Activated CD4-positive, alpha-beta T cell treated with anti-CD3 and anti-CD28 coated beads, Interleukin-2, amount 10 ng/mL, durations not matched to agents 7 days and 5 days (primary cell): Measurements from ENCODE around the gene CMTR1. TPM values are rescaled to one million over a fixed set of nuclear protein-coding genes. Genes with fewer than 3 reads are reported as not detected.
A peak's percentile ranks its signal among the peaks of the same experiment; 100 is the strongest.

ENCODE experiments used
- CTCF ChIA-PET: fragments of 350-600 bp; sonication (Branson Sonifier 250); formaldehyde crosslinking; loops from one replicate; lab custom pipeline; 2021; ENCODE audit warnings: antibody characterized with exemption; lab: Charles Lee
- POLR2A ChIA-PET: fragments of 350-600 bp; sonication (Branson Sonifier 250); formaldehyde crosslinking; loops from one replicate; lab custom pipeline; 2021; ENCODE audit warnings: antibody characterized with exemption; lab: Charles Lee
- DNase-seq: peaks from one replicate; pipeline ENCODE4 v3.0.0-alpha.2; 2020
- H3K27ac Mint-ChIP-seq: one replicate; pipeline ENCODE4 v1.8.0; 2021; ENCODE audit warnings: mild to moderate bottlenecking, moderate library complexity, mixed read lengths
- H3K27me3 Mint-ChIP-seq: one replicate; pipeline ENCODE4 v1.8.0; 2021; ENCODE audit warnings: mixed read lengths
- H3K36me3 Mint-ChIP-seq: one replicate; pipeline ENCODE4 v1.8.0; 2021; ENCODE audit warnings: low read depth, mixed read lengths
- H3K4me1 Mint-ChIP-seq: one replicate; pipeline ENCODE4 v1.8.0; 2021; ENCODE audit warnings: mixed read lengths
- H3K4me3 Mint-ChIP-seq: one replicate; pipeline ENCODE4 v1.8.0; 2021; ENCODE audit warnings: mild to moderate bottlenecking, moderate library complexity, mixed read lengths
- H3K9me3 Mint-ChIP-seq: one replicate; pipeline ENCODE4 v1.8.0; 2021; ENCODE audit warnings: mixed read lengths
- total RNA-seq, 2 experiments: library from RNA; stranded (reverse); gene quantifications; one replicate each; pipeline ENCODE4 v1.2.3, GENCODE V29; 2021

CMTR1 gene
- total RNA-seq, 2 experiments from 2014 or later = 90.9 to 92.5 TPM

- CTCF ChIA-PET = no interaction called here
- Mint-ChIP-seq H3K4me1 (no peaks in the 10 kb centered on the region), H3K4me3 (no peak overlapping the region), H3K27me3 (peaks cover 28% of the 10 kb centered on the region), H3K27ac (no peak overlapping the region), H3K9me3 (no peaks in the 10 kb centered on the region), H3K36me3 (no peaks in the 10 kb centered on the region)
- POLR2A ChIA-PET = no interaction called here
- no peak for DNase-seq
Observed at GRCh38 chr6:37407948-37408347, 25.1 kb upstream of the CMTR1 start.

- Mint-ChIP-seq H3K36me3 (no peaks in the 10 kb centered on the region), H3K4me1 (no peaks in the 10 kb centered on the region), H3K4me3 (no peak overlapping the region), H3K27me3 (peaks cover 24% of the 10 kb centered on the region), H3K27ac (no peak overlapping the region), H3K9me3 (no peaks in the 10 kb centered on the region)
- POLR2A ChIA-PET = no interaction called here
- DNase-seq = no peak
- CTCF ChIA-PET = interaction anchor here (0.6 to 1.1 kb wide), 2 partner anchors 362 to 394 kb away, joined by 3 read pairs; no protein-coding TSS in a partner anchor
Observed at GRCh38 chr6:37409501-37409900, 23.5 kb upstream of the CMTR1 start.

- CTCF ChIA-PET = interaction anchor here (0.6 kb wide), 1 partner anchor 966 kb away, joined by 3 read pairs; no protein-coding TSS in a partner anchor
- H3K27me3 Mint-ChIP-seq = peaks cover 5% of the 10 kb centered on the region
- POLR2A ChIA-PET = no interaction called here
- DNase-seq = no peak
- no peak overlapping the region for H3K4me3 Mint-ChIP-seq
- no peaks in the 10 kb centered on the region for H3K36me3 Mint-ChIP-seq
- H3K4me1 Mint-ChIP-seq = no peaks in the 10 kb centered on the region
- H3K27ac Mint-ChIP-seq = no peak overlapping the region
- no peaks in the 10 kb centered on the region for H3K9me3 Mint-ChIP-seq
Observed at GRCh38 chr6:37417393-37417792, 15.6 kb upstream of the CMTR1 start.

- Mint-ChIP-seq H3K4me3 (no peak overlapping the region), H3K27ac (no peak overlapping the region)
- CTCF ChIA-PET = interaction anchor here (0.6 kb wide), 1 partner anchor 146 kb away, joined by 3 read pairs; no protein-coding TSS in a partner anchor
Observed at GRCh38 chr6:37418722-37419121, 14.3 kb upstream of the CMTR1 start.

DNA sequence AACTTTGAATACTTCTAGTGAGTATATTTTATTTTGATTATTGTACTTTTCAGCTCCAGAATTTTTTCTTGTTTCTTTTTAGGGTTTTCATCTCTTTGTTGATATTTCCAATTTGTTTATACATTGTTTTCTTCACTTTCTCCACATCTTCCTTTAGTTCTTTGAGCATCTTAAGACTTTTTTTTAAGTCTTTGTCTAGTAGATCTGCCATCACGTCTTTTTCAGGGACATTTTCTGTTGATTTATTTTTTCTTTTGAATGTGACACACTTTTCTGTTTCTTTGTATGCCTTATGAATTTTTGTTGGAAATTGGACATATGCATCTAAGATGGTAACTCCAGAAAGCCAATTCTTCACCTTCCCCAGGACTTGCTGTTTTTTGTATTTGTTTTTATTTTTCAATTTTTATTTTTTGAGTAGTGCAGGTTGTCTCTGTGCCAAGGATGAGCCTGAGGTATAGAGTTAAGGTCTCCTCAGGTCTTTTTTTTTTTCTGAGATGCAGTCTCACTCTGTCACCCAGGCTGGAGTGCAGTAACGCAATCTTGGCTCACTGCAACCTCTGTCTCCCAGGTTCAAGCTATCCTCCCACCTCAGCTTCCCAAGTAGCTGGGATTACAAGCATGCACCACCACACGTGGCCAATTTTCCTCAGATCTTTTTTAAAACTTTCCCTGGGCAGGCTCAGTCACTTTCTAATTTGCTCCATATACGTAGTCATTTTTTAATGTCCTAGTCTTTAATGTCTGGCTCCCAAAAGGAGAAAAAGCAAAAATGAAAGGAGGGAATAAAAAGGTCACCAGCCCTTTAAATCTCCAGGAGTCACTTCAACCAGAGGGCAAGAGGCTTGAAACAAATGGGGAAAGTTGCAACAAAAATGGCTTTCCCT is 6.7 kb upstream of the CMTR1 start:
- POLR2A ChIA-PET = no interaction called here
- peaks cover 33% of the 10 kb centered on the region for H3K27me3 Mint-ChIP-seq

More at GRCh38 chr6:37418722-37419121, 14.3 kb upstream of the CMTR1 start:
- Mint-ChIP-seq H3K9me3 (no peaks in the 10 kb centered on the region), H3K4me1 (no peaks in the 10 kb centered on the region), H3K27me3 (peaks cover 5% of the 10 kb centered on the region), H3K36me3 (no peaks in the 10 kb centered on the region)
- POLR2A ChIA-PET = no interaction called here
- no peak for DNase-seq

DNA sequence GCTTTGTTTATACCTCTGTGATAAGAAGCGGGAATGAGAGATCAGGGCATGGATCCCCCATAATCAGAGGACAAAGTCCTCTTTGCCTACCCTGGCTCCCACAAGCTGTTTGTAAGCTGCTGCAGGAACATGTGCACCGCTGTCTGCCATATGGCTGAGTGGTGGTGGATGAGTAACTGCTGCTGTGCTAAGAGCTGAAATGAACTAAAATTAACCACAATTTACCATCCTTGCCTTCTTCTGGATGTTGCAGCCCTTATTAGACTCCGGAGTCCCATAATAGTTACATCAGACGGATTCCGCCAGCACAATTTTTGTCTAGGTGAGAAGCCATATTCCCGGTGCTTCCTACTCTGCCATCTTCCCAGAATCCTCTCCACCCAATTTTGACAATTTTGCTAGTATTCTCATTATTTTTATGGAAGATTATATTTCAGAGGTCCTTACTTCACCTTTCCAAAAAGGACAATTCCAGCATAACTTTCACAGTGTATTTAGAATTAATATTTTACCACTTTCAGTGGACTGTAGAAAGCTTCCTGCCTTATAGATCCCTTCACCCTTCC is 6.0 kb upstream of the CMTR1 start:
- Mint-ChIP-seq H3K4me1 (peaks cover 4% of the 10 kb centered on the region), H3K4me3 (no peak overlapping the region), H3K36me3 (no peaks in the 10 kb centered on the region), H3K9me3 (peaks cover 2% of the 10 kb centered on the region), H3K27ac (no peak overlapping the region), H3K27me3 (peaks cover 33% of the 10 kb centered on the region)
- DNase-seq = no peak
- ChIA-PET CTCF (no interaction called here), POLR2A (no interaction called here)

More for the DNA sequence above, 6.7 kb upstream of the CMTR1 start:
- Mint-ChIP-seq H3K4me1 (peaks cover 3% of the 10 kb centered on the region), H3K27ac (no peak overlapping the region), H3K36me3 (no peaks in the 10 kb centered on the region), H3K9me3 (peaks cover 2% of the 10 kb centered on the region), H3K4me3 (no peak overlapping the region)
- no peak for DNase-seq
- CTCF ChIA-PET = no interaction called here

DNA sequence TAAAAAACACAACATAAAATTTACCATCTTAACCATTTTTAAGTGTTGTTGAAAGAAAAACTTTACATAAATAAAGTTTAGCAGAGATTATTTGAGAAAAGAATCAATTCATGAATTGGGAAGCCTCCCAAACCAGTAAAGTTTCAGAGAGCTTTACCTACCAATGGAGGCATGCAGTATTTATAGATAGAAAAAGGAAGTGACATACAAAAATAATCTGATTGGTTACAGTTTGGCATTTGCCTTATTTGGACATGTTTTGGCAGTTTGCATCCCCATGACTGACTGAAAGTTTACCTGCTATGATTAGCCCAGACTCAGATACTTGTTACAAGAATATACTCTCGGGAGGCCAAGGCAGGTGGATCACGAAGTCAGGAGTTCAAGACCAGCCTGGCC is 3.7 kb upstream of the CMTR1 start:
- no peaks in the 10 kb centered on the region for H3K36me3 Mint-ChIP-seq
- POLR2A ChIA-PET = no interaction called here
- DNase-seq = no peak
- peaks cover 2% of the 10 kb centered on the region for H3K9me3 Mint-ChIP-seq
- no peak overlapping the region for H3K4me3 Mint-ChIP-seq
- peaks cover 30% of the 10 kb centered on the region for H3K27me3 Mint-ChIP-seq
- CTCF ChIA-PET = no interaction called here
- H3K27ac Mint-ChIP-seq = no peak overlapping the region
- peaks cover 14% of the 10 kb centered on the region for H3K4me1 Mint-ChIP-seq

DNA sequence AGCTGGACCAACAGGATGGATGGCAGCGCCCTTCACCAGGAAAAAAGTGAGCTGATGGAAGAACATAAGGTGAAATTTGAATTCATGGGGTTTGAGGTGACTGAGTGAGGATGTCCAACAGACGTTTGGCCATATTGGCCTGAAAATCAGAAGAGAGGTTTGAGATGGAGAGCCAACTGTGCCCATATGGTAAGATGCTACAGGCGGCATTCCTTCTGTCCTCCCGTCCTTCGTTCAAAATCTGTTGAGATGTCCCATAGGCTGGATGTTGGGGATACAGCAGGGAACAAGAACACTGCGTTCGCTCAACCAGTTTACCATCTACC is 468 bp upstream of the CMTR1 start:
- peaks cover 14% of the 10 kb centered on the region for H3K27me3 Mint-ChIP-seq
- H3K4me3 Mint-ChIP-seq = peak overlapping the region; percentile 85
- DNase-seq = no peak
- peaks cover 41% of the 10 kb centered on the region for H3K4me1 Mint-ChIP-seq
- peaks cover 16% of the 10 kb centered on the region for H3K36me3 Mint-ChIP-seq
- H3K27ac Mint-ChIP-seq = peak overlapping the region; percentile 97
- ChIA-PET POLR2A (interaction anchor here (0.6 to 0.8 kb wide), 2 partner anchors 85 to 1271 kb away, joined by 3 read pairs; no protein-coding TSS in a partner anchor), CTCF (no interaction called here)
- peaks cover 2% of the 10 kb centered on the region for H3K9me3 Mint-ChIP-seq

DNA sequence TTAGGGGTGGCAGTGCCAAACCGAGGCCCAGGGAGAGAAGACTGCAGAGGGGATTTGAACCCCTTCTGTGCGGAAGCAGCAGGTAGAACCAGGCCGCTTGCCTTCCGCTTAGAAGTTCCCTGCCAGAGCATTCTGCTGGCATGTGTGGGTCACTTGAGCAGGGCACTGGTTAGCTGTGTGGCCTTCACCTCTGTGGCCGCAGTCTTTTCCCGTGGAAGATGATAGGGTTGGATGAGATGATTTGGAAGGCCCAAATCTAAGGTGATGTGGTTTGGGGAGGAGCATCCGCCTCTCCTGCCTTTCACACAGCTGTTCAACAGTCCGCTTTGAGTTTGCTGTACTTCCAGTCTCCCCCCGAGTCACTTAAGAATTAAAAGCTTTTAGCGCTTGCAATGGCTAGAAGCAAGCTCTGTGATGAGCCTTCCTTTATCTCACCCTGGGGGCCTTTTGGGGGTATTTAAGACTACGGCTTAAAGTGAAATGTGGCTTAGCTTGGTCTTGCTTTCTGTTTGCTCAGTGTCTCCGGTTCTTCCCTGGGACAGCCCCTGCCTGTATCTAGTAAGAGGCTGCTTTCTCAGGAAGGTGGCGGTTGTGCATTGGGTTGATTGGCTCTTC is 743 bp downstream of the CMTR1 start:
- Mint-ChIP-seq H3K27me3 (peaks cover 3% of the 10 kb centered on the region), H3K4me1 (peaks cover 48% of the 10 kb centered on the region), H3K4me3 (peak overlapping the region; percentile 85), H3K27ac (peak overlapping the region; percentile 97), H3K36me3 (peaks cover 21% of the 10 kb centered on the region), H3K9me3 (peaks cover 2% of the 10 kb centered on the region)
- CTCF ChIA-PET = interaction anchor here (1.2 kb wide), 2 partner anchors 412 to 416 kb away, joined by 3 read pairs; no protein-coding TSS in a partner anchor
- POLR2A ChIA-PET = interaction anchor here (0.6 to 0.7 kb wide), 4 partner anchors 18 to 1180 kb away, joined by 4 to 7 read pairs (median 5); no protein-coding TSS in a partner anchor
- peak; percentile 56 for DNase-seq

DNA sequence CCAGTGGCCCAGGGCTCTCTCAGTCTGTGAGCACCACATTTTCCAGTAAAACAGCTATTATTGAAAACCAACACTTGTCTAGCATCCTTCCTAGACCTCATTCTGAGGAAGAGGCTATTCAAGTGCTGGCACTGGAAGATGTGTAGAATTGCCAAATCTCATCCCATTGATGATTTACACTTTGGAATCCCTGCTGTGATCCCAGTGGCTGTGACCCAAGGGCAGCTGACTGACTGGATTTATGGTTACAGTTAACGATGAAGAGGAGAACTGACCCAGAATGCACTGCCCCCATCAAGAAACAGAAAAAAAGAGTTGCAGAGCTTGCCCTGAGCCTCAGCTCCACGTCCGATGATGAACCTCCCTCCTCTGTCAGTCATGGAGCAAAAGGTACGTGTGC is 2.4 kb downstream of the CMTR1 start:
- POLR2A ChIA-PET = no interaction called here
- Mint-ChIP-seq H3K36me3 (peaks cover 27% of the 10 kb centered on the region), H3K27ac (peak overlapping the region; percentile 97), H3K9me3 (no peaks in the 10 kb centered on the region), H3K4me1 (peaks cover 55% of the 10 kb centered on the region), H3K27me3 (no peaks in the 10 kb centered on the region), H3K4me3 (peak overlapping the region; percentile 25)
- CTCF ChIA-PET = interaction anchor here (0.7 to 1.2 kb wide), 2 partner anchors 16 to 418 kb away, joined by 3 read pairs; no protein-coding TSS in a partner anchor
- no peak for DNase-seq

DNA sequence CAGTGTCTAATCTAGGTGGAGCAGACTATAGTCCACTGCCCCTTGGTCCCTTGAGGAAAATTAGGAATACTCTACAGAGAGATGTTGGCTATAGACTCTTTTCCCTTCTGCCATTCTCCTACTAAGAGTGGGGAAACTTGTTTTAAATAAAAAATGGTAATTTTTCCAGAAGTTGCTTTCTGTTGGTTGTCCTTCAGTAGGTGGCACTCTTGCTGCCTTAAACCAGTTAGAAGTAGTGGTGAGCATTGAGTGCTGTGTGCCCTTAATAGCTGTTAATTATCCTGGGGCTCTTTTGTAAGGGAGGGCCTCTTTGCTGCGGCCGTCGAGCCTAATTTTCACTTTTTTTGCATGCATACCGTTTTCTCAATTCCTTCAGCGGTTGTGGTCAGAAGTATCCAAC is 2.8 kb downstream of the CMTR1 start:
- H3K9me3 Mint-ChIP-seq = no peaks in the 10 kb centered on the region
- peaks cover 30% of the 10 kb centered on the region for H3K36me3 Mint-ChIP-seq
- peaks cover 59% of the 10 kb centered on the region for H3K4me1 Mint-ChIP-seq
- POLR2A ChIA-PET = no interaction called here
- CTCF ChIA-PET = no interaction called here
- no peak overlapping the region for H3K27ac Mint-ChIP-seq
- peak overlapping the region; percentile 25 for H3K4me3 Mint-ChIP-seq
- H3K27me3 Mint-ChIP-seq = no peaks in the 10 kb centered on the region
- no peak for DNase-seq

DNA sequence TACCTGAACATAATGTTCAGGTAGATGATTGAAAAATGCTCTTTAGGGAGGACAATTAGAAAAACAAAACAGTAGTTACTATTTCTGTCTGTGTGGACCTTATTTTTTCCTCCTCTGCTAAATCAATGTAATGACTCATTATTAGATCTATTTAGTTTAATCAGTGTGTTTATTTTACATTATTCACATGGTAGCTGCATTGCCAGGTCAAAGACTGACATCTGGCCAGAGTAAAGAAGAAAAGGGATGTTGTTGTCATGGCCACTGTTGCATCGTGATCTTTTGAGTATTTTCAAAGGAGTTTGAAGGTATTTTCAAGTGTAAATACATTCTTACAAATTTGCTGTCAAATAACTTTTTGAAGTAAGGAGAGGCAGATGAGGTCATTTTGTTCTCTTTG is 5.9 kb downstream of the CMTR1 start:
- ChIA-PET CTCF (interaction anchor here (1.1 kb wide), 1 partner anchor 29 kb away, joined by 4 read pairs; no protein-coding TSS in a partner anchor), POLR2A (interaction anchor here (0.6 kb wide), 1 partner anchor 119 kb away, joined by 3 read pairs; no protein-coding TSS in a partner anchor)
- H3K36me3 Mint-ChIP-seq = peaks cover 42% of the 10 kb centered on the region
- no peak overlapping the region for H3K4me3 Mint-ChIP-seq
- peaks cover 70% of the 10 kb centered on the region for H3K4me1 Mint-ChIP-seq
- DNase-seq = no peak
- H3K27ac Mint-ChIP-seq = no peak overlapping the region
- no peaks in the 10 kb centered on the region for H3K9me3 Mint-ChIP-seq
- H3K27me3 Mint-ChIP-seq = no peaks in the 10 kb centered on the region
